ENCODE results near the gene ARHGAP12.
"Not testable (repeated sequence)": the region's sequence is repeated elsewhere in the genome, so short reads cannot be mapped to it uniquely, and the experiment has no call there.

ARHGAP12 gene, protein sequence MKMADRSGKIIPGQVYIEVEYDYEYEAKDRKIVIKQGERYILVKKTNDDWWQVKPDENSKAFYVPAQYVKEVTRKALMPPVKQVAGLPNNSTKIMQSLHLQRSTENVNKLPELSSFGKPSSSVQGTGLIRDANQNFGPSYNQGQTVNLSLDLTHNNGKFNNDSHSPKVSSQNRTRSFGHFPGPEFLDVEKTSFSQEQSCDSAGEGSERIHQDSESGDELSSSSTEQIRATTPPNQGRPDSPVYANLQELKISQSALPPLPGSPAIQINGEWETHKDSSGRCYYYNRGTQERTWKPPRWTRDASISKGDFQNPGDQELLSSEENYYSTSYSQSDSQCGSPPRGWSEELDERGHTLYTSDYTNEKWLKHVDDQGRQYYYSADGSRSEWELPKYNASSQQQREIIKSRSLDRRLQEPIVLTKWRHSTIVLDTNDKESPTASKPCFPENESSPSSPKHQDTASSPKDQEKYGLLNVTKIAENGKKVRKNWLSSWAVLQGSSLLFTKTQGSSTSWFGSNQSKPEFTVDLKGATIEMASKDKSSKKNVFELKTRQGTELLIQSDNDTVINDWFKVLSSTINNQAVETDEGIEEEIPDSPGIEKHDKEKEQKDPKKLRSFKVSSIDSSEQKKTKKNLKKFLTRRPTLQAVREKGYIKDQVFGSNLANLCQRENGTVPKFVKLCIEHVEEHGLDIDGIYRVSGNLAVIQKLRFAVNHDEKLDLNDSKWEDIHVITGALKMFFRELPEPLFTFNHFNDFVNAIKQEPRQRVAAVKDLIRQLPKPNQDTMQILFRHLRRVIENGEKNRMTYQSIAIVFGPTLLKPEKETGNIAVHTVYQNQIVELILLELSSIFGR

DNA sequence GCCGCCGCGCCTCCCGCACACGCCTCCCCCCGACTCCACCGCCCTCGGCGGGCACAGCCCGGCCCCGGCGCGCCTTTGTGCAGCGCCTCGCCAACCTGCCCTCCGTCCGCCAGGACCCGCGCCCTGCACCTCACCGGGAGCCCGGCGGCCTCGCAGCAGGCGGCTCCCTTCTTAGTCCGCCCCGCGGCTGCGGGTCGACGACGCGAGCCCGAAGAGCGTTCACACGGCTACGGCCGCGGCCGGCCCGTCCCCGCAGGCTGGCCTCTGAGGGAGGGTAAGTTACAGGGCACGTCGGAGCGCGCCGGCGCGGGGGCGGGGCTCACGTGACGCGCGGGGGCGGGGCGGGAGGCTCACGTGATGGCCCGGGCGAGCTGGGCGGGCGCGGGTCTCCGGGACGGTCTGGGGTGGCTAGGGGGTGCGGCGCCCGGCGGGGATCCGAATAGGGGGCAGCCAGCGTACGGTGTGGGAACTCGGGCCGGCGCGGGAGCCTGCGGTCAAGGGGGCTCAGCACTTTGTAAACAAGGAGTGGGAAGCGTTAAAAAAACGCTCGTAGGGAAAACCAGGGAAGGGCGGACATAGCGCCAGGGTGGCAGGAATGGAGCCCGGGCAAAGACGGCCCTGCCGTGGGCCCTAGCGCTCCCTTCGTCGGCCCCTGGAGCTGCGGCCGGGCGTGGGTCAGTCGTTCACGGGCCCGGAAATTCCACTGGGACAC is at the start of gene ARHGAP12:
TSS of gene ARHGAP12 (minus strand) at position 283 of the 712 bp plus-strand sequence. CDS start 19,976 bp downstream, outside the sequence.
- DNase-seq (ENCODE audit: low spot score): peak; percentile 81

DNA sequence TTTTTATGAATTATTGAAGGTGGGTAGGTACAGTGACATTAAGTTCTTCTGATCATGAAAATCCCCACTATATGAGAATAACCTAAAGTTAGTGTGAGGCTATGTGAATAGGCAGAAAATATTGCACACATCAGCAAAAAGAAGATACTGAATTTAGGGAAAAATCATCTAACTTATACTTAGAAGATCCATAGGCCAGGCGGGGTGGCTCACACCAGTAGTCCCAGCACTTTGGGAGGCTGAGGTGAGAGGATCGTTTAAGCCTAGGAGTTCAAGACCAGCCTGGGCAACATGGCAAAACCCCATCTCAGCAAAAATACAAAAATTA is 49.5 kb upstream of the ARHGAP12 start:
- DNase-seq (ENCODE audit: low spot score): no peak

DNA sequence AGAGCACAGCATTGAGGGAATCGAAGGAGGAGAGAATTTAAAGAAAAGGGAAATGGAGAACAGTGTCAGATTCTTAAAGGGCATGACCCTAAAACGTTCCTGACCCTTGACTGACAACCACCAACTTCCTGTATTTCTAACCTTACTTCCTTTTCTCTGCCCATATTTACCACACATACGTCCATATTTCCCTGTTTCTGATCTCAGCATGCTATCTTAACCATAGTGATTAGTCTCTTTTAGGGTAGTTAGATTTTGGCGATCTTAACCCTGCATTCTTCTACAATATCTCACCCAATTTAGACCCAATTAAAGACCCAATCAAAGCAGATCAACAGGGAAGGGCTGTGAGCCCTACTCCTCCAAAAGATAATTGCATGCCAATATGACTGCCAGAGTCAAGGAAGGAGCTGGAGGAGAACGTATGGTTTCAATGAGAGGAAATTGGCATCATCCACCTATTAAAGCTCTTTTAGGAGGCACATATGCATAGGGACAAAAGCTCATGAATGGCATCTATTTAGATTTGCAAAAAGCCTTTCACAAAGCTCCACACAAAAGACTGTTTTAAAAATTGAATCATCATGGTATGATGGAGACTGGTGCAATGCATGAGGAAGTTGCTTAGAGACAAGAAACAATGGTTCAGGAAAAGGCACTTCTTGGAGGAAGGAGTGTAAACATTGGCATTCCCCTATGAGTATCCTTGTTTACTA is 49.0 kb upstream of the ARHGAP12 start:
- DNase-seq (ENCODE audit: low spot score): peak; percentile 66

DNA sequence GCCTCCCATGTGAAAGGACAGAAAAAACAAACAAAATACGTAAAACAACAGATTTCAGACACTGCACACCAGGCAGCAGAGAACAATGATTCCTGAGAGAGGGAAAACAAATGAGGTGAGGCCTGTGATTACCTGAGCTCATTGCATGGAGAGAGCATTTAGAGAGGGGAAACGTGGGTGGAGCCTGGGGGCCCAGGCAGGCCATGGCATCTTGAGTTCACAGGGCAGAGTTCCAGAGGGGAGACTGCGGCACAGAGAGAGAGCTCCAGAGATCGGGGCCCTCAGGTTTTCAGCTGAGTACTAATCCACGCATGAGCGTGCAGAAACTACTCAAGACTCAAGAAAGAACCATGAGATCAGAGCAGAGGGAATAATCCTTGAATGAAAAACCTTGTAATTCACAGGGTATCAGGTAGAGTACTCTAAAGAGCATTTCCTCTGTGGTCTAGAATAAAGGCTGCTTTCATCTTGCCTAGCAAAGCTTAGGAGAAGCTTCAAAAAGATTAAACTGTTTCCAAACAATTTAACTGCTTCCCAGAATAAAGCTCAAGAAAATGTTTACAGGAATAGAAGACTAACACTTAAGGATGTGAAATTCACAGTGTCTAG is 46.6 kb upstream of the ARHGAP12 start:
- no peak for DNase-seq (ENCODE audit: low spot score)

DNA sequence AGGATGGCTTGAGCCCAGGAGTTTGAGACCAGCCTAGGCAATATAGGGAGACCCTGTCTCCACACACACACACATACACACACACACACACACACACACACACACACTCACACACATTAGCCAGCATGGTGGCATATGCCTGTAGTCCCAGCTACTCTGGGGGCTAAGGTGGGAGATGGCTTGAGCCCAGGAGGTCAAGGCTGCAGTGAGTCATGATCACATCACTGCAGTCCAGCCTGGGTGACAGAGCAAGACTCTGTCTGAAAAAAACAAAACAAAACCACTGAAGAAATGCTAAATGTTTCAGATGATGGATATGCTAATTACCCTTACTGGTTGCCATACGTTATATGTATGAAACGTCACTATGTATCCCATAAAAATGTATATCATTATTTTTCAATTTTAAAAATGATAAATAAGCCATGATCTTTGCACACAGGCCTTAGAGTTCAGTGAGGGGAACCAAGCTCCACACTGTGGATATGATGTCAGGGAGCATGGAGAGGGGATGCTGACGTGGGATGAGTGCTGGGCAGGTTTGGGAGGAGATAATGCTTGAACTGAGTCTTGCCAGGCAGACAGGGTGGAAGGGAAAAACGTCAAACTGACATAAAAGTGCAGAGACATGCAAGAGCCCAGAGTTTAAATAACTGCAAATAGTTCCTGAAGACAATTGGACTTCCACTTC is 45.9 kb upstream of the ARHGAP12 start:
- no peak for DNase-seq (ENCODE audit: low spot score)

DNA sequence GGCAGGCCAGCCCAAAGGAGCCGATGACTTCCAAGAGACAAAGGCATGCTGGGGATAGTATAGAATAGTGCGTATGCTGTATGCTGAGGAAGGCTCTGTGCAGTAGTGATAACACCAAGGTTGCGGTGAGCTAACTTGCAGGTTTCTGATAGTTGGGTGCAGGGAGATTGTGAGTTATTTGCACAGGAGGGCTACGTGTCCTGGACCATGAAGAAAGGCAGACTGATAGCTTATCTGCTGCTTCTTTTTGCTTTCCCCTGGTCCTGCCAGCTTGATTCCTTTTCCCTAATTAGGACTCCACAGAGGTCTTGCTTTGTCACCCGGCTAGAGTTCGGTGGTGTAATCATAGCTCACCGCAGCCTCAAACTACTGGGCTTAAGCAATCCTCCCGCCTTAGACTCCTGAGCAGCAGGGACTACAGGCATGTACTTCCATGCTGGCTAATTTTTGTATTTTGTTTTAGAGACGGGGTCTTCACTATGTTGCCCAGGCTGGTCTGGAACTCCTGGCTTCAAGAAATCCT is 43.9 kb upstream of the ARHGAP12 start:
- no peak for DNase-seq (ENCODE audit: low spot score)

DNA sequence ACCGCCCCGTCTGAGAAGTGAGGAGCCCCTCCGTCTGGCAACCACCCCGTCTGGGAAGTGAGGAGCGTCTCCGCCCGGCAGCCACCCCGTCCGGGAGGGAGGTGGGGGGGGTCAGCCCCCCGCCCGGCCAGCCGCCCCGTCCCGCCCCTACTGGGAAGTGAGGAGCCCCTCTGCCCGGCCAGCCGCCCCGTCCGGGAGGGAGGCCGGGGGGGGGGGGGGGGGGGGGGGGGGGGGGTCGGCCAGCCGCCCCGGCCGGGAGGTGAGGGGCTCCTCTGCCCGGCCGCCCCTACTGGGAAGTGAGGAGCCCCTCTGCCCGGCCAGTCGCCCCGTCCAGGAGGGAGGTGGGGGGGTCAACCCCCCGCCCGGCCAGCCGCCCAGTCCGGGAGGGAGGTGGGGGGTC is 41.2 kb upstream of the ARHGAP12 start:
- not testable (repeated sequence) for DNase-seq (ENCODE audit: low spot score)

DNA sequence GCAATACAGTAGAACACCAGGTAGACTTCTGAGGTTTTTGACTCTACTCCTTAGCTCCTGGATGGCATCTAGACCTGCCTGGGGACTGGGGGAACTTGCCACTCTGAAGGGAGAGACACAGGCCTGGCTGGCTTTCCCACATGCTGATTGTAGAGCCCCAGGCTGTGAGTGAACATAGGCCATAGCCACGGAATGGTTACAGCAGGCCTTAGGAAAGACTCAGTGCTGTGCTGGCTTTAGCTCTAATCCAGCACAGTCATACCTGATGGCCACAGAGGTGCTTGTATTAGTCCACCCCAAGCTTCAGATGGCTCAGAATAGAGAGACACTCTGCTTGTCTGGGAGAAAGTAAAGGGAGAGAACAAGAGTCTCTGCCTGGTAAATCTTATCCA is 35.0 kb upstream of the ARHGAP12 start:
- no peak for DNase-seq (ENCODE audit: low spot score)

DNA sequence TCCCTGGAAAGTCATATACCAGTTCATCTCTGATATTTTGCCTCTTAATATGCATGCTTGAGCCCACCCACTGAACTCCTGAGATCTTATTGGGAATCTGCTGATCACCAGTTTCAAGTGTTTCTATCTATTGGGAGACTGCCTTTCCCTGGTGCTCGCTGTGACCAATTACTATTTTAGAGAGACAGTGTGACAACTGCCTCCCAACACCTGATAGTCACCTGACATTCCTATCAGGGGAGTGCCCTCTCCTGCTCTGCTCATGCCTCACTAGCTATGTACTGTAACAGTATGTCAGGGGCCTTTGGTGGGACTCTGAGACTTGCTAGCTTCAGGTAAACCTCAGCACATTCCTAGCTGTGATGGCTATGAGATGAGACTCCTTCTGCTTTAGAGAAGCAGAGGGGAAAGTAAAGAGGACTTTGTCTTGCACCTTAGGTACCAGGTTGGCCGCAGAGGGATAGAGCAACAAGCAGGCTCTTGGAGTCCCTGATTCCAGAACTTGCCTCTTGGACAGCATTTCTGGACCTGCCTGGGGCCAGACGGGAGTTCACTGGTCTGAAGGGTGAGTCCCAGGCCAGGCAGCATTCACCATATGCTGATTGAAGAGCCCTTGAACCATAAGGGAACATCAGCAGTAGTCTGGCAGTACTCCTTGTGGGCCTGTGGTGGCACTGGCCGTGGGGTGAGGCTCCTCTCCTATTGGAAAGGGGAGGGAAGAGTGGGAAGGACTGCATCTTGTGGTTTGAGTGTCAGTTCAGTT is 34.4 kb upstream of the ARHGAP12 start:
- no peak for DNase-seq (ENCODE audit: low spot score)

DNA sequence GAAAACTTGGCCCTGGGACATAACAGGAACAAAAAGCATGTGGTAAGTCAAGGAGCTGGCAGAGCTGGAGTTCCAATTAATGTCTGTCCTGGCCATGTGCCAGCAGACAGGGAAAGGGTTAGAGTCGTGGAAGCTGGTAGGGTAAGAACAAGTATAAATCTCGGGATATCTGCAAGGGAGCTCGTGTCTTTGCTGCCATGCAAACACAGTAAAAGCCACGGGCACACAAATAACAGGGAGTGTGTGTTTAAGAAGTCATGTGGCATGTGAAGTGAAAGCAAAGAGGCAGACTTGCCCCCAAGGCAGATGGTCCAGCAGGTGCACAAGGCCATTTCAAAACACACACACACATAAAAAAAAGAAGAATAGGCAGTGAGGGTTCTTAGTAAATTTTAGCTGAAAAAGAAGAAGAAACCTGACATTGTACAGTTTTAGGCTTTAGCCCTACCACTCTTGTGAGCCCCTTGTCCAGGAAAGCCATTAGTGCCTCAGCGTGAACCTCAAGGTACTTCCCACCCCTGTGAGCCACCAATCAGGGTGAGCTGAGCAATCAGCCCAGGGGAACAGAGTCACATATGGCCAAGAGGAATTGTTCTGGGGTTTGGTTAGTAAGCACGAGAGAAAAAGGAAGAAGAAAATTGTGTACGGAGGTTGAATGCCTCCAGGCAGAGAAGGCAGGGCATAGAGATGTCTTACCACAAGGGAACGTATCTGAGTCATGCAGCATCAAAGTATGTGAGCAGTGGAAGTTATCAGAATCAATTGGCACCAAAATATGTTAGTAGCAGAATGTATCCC is 32.8 kb upstream of the ARHGAP12 start:
- DNase-seq (ENCODE audit: low spot score): no peak

DNA sequence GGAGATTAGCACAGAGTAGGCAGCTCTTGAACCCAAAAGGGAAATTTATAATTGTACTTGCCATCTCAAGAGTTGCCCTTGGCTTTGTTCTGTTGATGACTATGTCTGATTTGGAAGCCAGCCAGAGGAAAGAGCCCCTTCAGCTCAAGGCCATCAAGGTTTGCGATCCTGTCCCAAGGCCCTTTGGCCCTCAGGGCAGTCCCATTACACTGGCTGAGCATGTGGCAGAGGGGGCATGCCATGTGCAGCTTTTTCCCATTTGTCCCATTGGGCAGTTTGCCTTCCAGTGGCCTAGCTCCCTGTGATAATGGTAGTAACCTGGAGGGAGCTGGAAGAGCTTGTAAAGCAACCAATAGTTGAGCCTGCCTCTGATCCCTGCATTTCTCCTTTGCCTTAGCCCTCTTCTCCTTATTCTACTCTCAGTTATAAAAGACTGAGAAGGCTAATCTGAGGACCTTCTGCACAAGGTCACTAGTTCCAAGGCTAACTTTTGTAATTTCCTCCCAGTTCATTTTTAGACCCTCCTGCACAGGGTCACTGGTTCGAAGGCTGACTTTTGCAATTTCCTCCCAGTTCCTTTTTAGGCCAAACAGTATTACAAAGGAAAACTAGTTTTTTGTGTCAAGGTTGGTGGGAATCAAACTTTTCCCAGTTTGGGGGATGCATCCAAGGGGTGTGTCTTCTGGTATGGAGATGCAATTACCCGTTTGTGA is 31.0 kb upstream of the ARHGAP12 start:
- no peak for DNase-seq (ENCODE audit: low spot score)

DNA sequence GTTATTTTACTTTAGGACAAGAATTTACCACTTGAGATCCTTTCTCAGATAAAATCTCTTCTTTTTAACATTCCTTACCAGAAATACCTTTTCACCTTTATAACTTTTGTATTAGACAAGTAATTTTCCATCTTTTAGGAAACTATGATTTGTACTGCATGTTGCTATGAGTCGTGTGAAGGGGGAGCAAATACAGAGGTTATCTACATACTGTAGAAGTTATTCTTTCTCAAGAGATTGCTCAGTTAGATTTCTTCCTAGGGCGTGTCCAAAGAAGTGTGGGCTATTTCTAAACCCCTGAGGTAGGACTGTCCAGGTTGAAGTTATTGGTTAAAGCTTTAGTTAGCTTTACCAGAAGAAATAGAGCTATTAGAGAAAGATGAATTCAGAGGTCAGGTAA is 30.2 kb upstream of the ARHGAP12 start:
- DNase-seq (ENCODE audit: low spot score): no peak

DNA sequence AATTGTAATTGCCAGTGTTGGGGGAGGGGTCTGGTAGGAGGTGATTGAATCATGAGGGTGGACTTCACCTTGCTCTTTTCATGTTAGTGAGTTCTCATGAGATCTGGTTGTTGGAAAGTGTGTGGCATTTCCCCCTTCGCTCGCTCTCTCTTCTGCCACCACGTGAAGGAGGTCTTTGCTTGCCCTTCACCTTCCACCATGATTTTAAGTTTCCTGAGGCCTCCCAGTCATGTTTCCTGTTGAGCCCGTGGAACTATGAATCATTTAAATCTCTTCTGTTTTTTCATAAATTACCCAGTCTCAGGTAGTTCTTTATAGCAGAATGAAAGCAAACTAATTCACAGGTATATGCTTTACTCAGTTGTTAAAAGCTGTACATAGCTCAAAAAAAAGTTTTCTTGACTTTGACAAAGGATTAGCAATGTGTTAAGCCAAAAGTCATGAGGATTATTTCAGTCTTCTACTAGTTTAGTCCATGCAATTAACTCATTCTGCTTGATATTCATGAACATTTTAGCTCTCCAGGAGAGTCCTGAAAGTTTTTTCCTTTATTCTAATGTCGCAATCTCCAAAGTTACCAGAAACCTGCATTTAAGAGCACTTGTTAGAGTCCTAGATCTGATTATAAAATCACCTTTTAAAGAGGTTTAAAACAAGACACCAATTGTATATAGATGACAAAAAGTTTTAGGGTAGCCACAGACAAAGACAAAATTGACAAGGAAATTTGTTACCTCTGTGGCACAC is 27.7 kb upstream of the ARHGAP12 start:
- DNase-seq (ENCODE audit: low spot score): no peak

DNA sequence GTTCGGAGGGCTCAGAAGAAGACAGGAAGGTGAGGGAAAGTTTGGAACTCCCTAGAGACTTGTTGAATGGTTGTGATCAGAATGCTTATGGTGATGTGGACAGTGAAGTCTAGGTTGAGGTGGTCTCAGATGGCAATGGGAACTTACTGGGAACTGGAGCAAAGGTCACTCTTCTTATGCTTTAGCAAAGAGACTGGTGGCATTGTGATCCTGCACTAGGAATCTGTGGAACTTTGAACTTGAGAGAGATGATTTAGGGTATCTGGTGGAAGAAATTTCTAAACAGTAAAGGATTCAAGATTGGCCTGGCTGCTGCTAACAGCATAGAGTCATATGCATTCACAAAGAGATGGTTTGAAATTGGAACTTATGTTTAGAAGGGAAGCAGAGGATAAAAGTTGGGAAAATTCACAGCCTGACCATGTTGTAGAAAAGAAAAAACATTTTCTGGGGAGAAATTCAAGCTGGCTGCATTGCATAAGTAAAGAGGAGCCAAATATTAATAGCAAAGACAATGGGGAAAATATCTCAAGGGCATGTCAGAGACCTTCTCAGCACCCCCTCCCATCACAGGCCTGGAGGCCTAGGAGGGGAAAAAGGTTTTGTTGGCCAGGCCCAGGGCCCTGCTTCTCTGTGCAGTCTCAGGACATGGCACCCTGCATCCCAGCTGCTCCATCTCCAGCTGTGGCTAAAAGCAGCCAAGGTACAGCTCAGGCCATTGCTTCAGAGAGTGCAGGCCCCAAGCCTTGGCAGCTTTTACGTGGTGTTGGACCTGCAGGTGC is 26.0 kb upstream of the ARHGAP12 start:
- no peak for DNase-seq (ENCODE audit: low spot score)

DNA sequence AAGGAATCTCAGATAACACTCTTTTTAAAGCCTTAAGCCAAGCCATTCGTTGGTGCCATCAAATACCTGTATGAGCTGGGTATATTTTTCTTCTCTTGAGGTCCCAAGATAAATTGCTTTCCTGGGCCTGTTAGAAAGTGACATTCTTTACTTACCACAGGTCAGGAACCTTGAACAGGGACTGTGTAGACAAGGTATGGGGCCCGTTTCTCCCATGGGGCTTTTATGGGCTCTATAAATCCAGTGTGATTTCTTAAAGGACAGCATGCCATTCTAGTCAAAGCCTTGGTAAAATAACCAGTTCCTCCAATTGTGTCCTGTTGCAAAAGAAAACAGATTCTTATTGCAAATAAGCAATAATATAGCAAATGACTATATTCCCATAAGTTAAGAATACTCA is 24.8 kb upstream of the ARHGAP12 start:
- DNase-seq (ENCODE audit: low spot score): no peak

DNA sequence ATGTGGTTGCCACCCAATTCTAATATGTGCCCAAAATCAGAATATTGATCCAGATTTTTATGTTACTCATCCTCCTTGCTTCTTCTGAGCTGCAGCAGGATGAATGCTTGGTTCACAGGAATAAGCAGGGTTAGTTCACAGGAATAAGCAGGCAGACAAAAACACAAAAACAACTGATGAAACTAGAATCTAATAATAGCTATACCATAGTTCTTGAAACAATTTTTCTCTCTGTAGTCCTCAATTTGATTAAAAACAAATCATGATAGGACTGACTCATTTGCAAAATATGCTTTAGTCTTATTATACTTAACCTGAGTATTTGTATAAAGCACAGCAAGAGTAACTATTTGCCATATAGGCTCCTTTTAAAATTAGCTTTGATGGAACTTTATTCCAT is 24.4 kb upstream of the ARHGAP12 start:
- DNase-seq (ENCODE audit: low spot score): no peak

DNA sequence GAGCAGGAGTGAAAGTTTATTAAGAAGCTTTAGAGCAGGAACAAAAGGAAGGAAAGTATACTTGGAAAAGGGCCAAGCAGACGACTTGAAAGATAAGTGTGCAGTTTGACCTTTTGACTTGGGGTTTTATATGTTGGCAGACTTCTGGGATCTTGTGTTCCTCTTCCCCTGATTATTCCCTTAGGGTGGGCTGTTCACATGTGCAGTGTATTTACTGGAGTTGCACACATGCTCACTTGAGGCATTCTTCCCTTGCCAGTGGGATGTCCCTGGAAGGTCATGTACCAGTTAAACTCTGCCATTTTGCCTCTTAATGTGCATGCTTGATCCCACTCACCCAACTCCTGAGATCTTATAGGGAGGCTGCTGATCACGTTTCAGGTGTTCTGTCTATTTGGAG is 23.4 kb upstream of the ARHGAP12 start:
- DNase-seq (ENCODE audit: low spot score): no peak

All from putamen (tissue), 1 donor.